GM18499 (cell line): ENCODE results near the gene LRRC4C.
"Not testable (repeated sequence)": the region's sequence is repeated elsewhere in the genome, so short reads cannot be mapped to it uniquely, and the experiment has no call there.

ENCODE experiments used
- ATAC-seq: cut with Tn5 transposase; IDR thresholded peaks from one replicate; pipeline ENCODE4 v1.9.1; 2021; ENCODE audit warnings: moderate number of reproducible peaks; ENCODE audit not compliant: insufficient read depth, unreplicated experiment

The LRRC4C gene

DNA sequence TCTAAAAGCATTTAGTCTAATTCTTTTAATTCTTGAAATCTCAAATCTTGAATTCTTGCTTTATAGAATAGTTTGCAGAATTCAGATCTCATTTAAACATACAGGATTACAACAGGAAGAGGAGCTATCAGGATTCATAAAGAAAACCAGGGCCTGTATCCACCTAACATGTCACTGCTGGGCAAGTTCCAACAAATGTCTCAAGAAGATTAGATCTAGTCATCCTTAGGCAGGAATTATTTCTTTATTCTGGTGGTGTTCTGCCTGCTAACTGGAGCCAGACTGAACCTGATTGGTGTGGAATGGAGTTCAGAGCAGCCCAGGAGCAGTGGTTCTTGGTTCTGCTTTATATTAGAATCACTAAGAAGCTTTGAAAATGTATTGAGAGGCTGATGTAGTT is 500.7 kb downstream of the LRRC4C start:
- ATAC-seq, result no peak

DNA sequence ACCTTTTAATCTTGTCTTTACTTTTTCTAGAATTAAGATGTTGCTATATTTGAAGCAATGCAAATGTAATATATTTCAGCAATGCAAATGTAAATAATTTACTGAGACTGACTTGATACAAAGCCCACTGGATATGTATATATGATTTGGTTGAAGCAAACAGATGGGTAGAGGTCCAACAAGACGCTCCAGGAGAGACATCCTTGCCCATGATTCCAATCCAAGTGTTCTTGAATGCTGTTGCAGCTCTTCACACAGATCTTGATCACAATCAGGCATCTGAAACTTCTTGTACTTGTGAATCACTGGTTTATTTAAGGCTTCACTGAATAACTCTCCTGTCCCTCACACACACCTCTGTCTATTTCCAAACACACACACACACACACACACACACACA is 507.0 kb downstream of the LRRC4C start:
- no peak for ATAC-seq

DNA sequence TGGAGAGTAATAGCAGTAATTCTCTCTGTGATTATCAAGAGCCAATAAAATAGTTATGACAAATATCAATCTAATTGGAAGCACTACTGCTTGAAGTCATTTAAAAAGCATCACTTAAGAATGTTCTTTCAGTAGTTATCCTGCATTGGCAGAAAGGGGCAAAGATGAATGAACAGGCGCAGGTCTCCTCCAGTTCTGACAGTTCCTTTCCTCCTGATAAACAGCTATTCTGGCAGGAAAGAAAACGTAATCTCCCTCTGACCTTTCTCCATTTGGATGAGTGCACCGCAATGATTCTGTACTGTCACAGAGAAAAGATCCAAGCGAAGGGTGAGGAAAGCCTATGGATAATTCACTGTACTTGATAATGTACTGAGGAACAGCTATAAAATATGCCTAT is 521.5 kb downstream of the LRRC4C start:
- ATAC-seq, result no peak

GRCh38 chr11:40924915-40925314 is 534.5 kb downstream of the LRRC4C start:
- ATAC-seq, result no peak

GRCh38 chr11:40921246-40921645 is 538.2 kb downstream of the LRRC4C start:
- ATAC-seq, result no peak

DNA sequence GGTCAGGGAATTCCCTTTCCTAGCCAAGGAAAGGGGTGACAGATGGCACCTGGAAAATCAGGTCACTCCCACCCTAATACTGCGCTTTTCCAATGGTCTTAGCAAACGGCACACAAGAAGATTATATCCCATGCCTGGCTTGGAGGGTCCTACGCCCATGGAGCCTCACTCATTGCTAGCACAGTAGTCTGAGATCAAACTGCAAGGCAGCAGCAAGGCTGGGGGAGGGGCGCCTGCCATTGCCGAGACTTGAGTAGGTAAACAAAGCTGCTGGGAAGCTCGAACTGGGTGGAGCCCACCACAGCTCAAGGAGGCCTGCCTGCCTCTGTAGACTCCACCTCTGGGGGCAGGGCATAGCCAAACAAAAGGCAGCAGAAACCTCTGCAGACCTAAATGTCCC is 548.7 kb downstream of the LRRC4C start:
- not testable (repeated sequence) for ATAC-seq

DNA sequence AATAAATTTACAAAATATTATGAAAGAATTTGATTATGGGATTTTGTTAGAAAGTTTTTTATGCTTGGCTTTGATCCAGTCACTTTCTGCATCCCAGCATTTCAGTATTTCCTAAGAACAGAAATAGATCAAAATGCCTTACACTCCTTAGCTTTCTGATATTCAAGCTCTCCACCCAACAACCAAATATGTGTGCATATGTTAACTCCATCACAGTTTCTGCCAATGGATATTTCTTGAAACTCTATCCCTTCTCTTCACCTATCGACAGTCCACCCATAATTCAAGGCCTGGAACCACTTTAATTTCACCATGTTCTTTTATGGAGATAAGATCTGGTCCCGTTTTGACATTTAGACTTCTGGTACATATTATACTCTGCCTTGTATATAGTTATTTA is 565.0 kb downstream of the LRRC4C start:
- ATAC-seq, result no peak

GRCh38 chr11:40885250-40885954 is 574.0 kb downstream of the LRRC4C start:
- ATAC-seq, result no peak

- ATAC-seq, result no peak
Measured at GRCh38 chr11:40882301-40882700, 577.2 kb downstream of the LRRC4C start.

DNA sequence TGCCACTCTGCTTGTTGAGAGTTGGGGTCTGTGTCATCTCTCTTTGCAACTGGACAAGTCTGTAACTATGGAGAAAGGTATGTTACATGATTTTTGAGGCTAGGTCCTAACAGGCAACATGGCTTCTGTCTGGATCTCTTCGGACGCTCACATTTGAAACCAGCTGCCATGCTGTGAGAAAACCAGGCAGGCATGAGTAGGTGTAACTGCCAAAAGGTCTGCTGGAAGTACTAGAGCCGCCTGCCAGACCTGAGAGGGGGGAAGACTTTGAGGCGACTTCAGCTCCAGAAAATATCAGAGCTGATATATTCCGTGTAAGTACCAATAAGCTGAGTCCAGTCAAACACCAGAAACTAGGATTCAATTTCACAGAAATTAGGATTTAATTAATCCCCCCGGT is 579.5 kb downstream of the LRRC4C start:
- no peak for ATAC-seq

- no peak for ATAC-seq
Measured at GRCh38 chr11:40877981-40878380, 581.5 kb downstream of the LRRC4C start.

- no peak for ATAC-seq
Measured at GRCh38 chr11:40877256-40877655, 582.2 kb downstream of the LRRC4C start.

DNA sequence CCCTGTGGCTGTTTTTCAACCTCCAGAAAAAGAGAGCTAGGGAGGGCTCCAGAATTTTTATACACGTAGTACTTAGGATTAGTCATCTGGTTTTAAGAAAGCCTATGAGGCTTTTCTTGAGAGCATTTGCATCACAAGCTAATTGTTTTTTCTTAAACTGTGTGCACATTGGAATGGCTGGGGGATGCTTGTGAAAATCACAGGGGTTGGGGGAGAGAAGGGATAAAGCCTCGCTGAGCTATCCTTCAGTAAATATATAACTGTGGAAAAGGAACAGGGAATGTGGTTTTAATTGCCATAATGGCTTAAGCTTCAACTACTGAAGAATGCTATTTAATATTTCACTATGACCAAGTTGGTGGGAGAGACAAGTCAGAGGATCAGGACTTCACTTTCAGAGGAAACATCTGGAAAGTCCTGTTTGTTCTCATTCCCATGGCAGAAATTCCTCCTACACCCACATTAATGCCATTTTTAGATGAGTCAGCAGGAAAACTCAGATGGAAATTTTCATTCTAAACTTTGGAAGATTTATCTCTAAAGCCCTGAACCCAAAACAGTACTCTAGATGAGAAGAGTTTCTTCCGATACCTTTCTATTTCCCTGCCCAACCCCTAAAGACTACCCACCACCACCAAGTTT is 591.3 kb downstream of the LRRC4C start:
- ATAC-seq, result no peak

DNA sequence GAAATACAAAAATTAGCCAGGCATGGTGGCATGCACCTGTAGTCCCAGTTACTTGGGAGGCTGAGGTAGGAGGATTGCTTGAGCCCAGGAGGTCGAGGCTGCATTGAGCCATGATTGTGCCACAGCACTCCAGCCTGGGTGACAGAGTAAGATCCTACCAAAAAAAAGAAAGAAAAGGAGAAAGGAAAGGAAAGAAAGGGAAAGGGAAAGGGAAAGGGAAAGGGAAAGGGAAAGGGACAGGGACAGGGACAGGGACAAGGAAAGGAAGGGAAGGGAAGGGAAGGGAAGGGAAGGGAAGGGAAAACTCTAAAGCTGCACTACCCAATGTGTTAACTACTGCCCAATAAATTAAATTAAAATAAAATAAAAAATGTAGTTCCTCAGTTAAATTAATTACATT is 601.7 kb downstream of the LRRC4C start:
- not testable (repeated sequence) for ATAC-seq

- no peak for ATAC-seq
Measured at GRCh38 chr11:40842750-40843339, 616.6 kb downstream of the LRRC4C start.

- no peak for ATAC-seq
Measured at GRCh38 chr11:40841231-40841630, 618.2 kb downstream of the LRRC4C start.

- no peak for ATAC-seq
Measured at GRCh38 chr11:40838181-40838683, 621.2 kb downstream of the LRRC4C start.

- no peak for ATAC-seq
Measured at GRCh38 chr11:40827116-40827515, 632.3 kb downstream of the LRRC4C start.

DNA sequence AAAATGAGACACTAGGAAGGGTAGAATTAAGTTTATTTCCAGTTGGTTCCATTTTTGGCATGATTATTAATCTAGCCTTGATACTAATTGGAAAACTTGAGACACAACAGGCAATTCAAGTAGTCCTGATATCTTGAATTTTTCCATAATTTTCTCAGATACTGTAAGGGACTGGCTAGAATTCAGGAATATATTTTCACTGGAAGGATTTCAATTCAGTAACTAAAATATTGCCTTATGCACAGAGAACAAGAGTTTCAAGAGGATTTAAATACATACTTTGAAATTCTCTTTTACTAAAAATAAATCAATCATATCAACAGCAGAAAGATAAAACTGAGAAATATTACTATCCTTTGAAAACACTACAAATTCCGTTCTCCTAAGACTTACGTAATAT is 632.9 kb downstream of the LRRC4C start:
- ATAC-seq, result no peak

DNA sequence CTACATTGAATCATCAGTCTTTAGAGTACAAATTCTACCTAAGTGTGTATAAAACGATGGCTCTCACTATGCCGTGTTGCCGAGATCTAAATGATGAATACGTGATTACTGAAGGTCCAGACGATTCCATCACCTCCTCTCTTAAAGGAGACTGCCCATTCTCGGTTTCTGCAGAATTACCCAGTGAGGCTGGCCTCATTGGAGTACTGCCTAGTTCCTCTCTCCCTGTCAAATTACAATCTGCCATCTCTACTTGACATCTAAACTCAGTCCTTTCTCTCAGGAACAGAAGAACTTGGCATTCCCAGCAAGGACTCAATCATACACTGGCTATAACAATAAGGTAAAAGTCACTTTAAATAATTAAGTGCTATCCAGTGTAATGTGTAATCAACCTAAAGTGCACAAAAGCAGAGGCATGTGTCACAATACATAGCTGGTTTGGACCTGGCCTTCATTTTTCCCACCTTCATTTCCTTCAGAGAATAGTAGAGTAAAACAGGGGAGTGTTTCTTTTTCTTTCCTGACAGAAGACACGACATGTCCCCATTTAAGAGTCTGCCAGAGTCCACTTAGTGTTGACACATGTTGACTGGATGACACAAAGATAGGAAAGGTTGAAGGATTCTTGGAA is 634.1 kb downstream of the LRRC4C start:
- ATAC-seq, result no peak

DNA sequence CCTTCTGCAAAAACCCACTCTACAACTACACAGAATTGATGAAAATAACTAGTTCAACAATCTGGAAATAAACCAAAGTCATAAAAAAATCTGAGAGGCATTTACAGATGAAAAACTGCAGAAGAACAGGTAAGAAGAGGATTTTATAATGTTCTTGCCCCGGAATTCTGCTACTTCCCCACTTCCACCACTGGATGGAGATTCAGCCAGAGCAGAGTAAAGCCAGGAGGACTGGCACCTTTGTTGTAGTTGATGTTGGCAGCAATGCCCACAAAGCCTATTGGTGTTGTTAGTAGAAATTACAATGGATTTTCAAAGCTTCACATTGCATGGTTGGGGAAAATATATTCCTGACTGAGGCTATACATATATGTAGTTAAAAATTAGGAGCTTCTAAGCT is 640.2 kb downstream of the LRRC4C start:
- ATAC-seq, result no peak
